GM19328 (cell line): ENCODE results near the gene DEFB113.

ENCODE experiments used
- ATAC-seq: cut with Tn5 transposase; IDR thresholded peaks from one replicate; pipeline ENCODE4 v1.9.1; 2021; ENCODE audit warnings: mild to moderate bottlenecking, moderate library complexity; ENCODE audit not compliant: unreplicated experiment

DEFB113 gene

DNA sequence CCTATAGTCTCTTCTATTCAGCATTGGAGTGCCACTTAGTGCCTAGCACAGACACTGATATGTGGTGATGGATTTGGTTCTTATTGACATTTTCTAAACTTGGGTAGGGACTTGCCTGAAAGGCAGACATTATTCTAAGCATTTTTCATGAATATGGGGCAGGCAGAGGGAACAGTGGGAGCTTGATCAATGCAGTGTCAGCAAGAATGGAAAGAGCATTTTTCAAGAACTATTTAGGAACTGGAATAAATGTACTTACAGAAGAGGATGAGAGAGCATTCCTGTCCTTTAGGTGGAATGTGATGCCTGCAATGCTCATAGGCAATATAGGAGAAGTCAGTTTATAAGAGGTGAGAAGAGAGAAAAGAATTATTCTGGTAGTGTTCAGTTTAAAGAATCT is 31.6 kb downstream of the DEFB113 start:
- no peak for ATAC-seq

DNA sequence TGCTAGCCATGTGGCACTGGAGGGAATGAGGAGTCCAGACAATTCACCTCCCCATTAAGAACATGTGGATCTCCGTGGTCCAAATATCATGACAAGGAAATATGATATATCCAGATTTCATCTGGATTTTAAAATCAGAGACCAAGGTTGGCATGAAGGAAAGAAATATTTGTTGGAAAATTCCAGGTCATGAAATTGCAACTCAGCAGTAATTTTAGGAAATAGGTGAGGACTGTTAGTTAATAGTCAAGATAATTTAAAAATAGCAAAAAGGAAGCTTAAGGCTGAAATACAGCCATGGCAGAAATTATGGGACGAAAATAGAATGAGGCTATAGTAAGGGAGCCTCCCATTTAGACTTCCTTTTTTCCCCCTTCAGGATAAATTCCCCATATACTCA is 32.4 kb downstream of the DEFB113 start:
- ATAC-seq = no peak

DNA sequence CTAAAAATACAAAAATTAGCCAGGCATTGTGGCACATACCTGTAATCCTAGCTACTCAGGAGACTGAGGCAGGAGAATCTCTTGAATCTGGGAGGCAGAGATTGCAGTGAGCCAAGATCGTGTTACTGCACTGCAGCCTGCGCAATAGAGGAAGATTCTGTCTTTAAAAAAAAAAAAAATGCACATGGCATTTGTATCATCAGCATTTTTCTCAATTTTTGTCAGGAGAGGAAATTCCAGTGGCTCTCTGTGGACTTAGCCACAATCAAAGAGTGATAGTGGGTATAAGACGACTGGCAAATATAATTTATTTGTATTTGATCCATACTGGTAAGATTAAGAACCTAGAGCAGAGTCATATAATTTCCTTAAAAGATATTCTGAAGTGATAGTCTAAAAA is 34.0 kb downstream of the DEFB113 start:
- no peak for ATAC-seq

DNA sequence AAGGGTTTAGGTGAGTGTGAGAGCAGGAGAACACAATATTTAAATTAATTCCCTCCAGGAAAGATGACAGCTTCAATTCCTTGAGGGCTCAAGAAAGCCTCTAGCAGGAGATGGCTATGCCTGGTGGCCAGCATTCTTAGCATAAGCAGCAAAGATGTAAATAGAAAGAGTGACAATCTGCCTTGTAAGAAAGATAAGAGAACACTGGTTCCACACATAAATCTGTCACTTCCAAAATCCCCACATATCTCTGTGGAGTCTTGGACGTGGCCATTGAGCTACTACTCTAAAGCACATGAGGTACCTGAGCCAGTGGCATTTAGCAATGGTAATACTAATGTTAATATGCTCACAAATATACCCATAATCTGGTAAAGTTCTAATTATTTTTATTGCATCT is 34.7 kb downstream of the DEFB113 start:
- ATAC-seq = no peak

DNA sequence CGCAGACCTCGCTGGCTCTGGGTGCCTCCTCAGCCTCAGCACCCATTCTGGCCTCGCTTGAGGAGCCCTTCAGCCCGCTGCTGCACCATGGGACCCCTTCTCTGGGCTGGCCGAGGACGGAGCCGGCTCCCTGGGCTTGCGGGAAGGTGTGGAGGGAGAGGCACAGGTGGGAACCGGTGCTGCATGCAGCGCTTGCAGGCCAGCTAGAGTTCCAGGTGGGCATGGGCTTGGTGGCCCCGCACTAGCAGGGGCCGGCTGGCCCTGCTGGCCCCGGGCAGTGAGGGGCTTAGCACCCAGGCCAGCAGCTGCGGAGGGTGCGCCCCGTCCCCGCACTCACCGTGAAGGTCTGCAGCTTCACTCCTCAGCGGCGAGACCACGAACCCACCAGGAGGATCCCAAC is 35.9 kb downstream of the DEFB113 start:
- ATAC-seq = no peak

DNA sequence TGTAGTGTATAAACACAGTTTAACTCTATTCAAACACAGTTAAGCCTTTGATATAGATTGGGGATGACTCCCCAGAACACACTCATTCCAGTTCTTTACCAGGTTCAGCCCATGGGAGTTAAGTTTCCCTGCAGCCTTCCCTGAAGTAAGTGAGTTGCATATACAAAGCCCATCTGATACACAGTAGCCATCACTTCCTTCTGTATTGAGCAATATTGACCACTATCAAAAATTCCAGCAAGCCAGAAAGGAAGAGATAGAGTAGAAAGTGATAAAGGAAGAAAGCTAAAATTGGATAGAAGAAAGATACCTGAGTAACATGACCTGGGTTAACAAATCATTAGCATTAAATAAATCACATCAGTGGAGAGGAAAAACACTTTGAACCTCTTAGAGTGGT is 40.1 kb downstream of the DEFB113 start:
- no peak for ATAC-seq

DNA sequence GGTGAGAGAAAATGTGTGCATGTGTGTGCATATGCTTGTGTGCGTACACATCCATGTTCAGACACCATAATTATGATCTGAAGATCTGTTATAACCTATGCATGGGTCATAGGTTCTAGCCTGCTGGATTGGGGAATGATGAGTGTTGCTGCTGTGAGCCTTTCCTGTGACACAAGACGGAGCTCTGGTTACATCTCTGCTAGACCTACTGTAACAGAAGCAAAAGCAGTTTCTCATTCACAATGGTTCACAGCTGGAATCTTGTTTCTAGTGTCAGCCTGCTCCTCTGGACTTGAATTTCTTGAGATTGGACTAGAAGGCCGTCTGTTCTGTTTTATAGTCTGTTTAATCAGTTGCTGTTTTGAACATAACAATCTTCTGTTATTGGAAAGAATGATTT is 45.6 kb downstream of the DEFB113 start:
- ATAC-seq = no peak

DNA sequence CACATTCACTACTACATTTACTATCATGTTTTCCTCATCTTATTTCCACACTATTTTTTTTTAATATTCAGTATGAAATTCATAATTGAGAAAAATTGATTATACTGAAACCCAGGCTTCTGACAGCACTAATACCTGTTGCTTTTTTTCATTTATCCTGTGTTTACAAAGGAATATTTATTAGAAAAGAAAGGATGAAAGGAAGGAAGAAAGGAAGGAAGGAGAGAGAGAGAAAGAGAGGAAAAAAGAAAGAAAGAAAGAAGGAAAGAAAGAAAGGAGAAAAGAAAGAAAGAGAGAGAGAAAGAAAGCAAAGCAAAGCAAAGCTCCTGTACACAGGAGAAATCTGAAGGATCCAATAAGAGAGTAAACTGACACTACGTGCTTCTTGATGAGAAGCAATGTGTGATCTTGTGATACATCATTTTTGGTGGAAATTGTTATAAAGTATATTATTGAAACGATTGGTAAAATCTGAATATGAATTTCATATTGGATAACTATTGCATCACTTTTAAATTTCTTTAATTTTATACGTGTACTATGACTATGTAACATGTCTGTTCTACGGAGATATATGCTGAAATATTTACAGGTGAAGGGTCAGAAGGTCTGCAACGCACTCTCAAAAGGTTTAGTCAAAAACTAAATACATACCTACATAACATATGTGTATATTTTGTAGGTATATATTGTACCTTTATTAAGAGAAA is 49.3 kb downstream of the DEFB113 start:
- no peak for ATAC-seq

DNA sequence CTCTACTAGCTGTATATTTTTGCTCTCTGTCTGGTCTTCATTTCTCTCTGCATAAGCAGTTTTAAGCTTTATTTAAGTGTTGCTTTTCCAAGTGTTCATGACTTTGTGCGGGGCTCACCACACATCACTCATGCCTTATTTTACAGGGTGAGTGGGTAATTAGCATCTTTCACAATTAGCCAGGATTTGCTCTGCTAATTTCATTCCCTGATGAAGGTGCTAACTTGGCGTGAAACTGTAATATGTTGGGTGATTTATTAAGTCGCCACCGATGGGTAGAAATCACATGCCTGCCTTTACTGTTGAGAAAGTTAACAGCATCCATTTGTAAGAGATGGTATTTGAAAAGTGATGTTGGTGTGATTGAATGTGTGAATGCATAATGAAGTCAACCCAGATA is 50.2 kb downstream of the DEFB113 start:
- no peak for ATAC-seq

DNA sequence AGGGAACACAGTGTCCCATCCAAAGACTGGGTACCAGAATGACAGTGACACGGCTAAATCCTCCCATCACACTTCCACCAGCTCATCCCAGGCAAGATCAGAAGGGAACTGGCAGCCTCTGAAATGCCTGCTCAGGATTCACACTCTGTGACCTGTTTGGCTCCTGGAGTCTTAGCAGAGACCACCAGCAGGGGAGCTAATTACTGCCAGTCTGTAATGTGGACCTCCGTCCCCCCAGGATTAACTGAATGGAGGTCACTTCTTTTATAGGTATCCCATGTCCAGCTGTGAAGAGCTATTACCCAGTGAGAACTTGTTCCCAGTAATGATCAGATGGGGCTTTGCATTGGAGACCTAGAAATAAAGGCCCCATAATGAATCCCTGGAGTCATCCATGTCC is 50.6 kb downstream of the DEFB113 start:
- ATAC-seq = no peak
